HUDEP-2 (cell line): Measurements from ENCODE around the gene GPAM.
"Not testable (repeated sequence)": the region's sequence is repeated elsewhere in the genome, so short reads cannot be mapped to it uniquely, and the experiment has no call there.

Source experiments
- DNase-seq, 76 experiments: peaks; one replicate each; lab custom pipeline; 2025; ENCODE audit not compliant: unreplicated experiment in 76 of 76; lab: John Stamatoyannopoulos, UW

GPAM gene

GRCh38 chr10:112216966-112217365 is 33.4 kb upstream of the GPAM start:
- DNase-seq, result no peak

GRCh38 chr10:112216151-112216550 is 32.6 kb upstream of the GPAM start:
- DNase-seq, result no peak

- no peak for DNase-seq
Measured at GRCh38 chr10:112215342-112215774, 31.8 kb upstream of the GPAM start.

GRCh38 chr10:112214298-112214926 is 30.8 kb upstream of the GPAM start:
- DNase-seq, result no peak

GRCh38 chr10:112213836-112214235 is 30.3 kb upstream of the GPAM start:
- DNase-seq, result no peak

GRCh38 chr10:112213098-112213823 is 29.7 kb upstream of the GPAM start:
- DNase-seq, result no peak

- DNase-seq, result no peak
Measured at GRCh38 chr10:112210666-112211065, 27.1 kb upstream of the GPAM start.

GRCh38 chr10:112209684-112210131 is 26.1 kb upstream of the GPAM start:
- DNase-seq, result no peak

- no peak for DNase-seq
Measured at GRCh38 chr10:112208997-112209396, 25.4 kb upstream of the GPAM start.

GRCh38 chr10:112208292-112208691 is 24.7 kb upstream of the GPAM start:
- DNase-seq, result no peak

GRCh38 chr10:112203328-112204076 is 19.9 kb upstream of the GPAM start:
- no peak for DNase-seq

- no peak for DNase-seq
Measured at GRCh38 chr10:112202561-112203241, 19.1 kb upstream of the GPAM start.

GRCh38 chr10:112202076-112202475 is 18.5 kb upstream of the GPAM start:
- DNase-seq, result no peak

GRCh38 chr10:112201334-112201733 is 17.8 kb upstream of the GPAM start:
- DNase-seq, result no peak

- DNase-seq, result not testable (repeated sequence)
Measured at GRCh38 chr10:112200259-112200658, 16.7 kb upstream of the GPAM start.

GRCh38 chr10:112197662-112198061 is 14.1 kb upstream of the GPAM start:
- DNase-seq, result not testable (repeated sequence)

GRCh38 chr10:112195224-112195623 is 11.7 kb upstream of the GPAM start:
- DNase-seq, result no peak

GRCh38 chr10:112191791-112192190 is 8.2 kb upstream of the GPAM start:
- DNase-seq, result no peak

GRCh38 chr10:112191041-112191590 is 7.6 kb upstream of the GPAM start:
- no peak for DNase-seq

GRCh38 chr10:112189465-112189864 is 5.9 kb upstream of the GPAM start:
- no peak for DNase-seq

- no peak for DNase-seq
Measured at GRCh38 chr10:112187527-112187926, 4.0 kb upstream of the GPAM start.
